NOMO-1 treated with dmso at 0.1 percent for 144 hours (cell line): ENCODE measurements around the gene USP47.

Source experiments
- DNase-seq: peaks from one replicate; lab custom pipeline; 2025; ENCODE audit not compliant: unreplicated experiment; lab: John Stamatoyannopoulos, UW

Gene USP47

DNA sequence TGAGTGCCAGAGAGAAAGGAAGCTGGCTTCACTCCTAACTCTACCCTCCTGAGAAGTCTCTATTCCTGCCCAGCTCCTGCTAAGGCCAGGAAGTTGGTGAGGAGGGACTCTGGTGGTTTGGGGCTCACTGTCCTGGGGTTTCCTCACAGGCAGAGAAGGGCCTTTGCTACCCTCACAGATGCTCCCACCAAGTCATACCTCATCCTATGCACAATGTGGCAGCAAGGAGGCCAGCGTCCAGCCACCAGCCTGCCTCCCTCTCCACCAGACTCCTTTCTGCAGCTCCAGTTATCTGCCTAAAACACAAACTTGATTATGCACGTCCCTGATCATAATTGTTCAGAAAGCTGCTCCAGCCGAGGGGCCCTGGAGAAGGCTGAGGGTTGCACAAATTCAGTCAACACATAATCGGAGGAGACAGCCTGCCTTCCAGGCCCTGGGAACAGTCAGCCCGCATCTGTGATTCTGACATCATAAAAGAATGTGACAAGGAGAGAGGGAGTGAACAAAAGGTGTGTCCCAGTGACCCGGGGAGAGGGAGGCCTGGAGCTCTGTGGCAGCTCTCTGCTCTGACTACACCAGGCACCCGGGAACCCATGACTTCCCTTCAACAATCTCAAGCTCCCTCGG lies 137.8 kb downstream of the USP47 start:
- no peak for DNase-seq

- DNase-seq: no peak
Observed at GRCh38 chr11:11980200-11980599, 138.4 kb downstream of the USP47 start.

- no peak for DNase-seq
Observed at GRCh38 chr11:11980841-11981308, 139.1 kb downstream of the USP47 start.

DNA sequence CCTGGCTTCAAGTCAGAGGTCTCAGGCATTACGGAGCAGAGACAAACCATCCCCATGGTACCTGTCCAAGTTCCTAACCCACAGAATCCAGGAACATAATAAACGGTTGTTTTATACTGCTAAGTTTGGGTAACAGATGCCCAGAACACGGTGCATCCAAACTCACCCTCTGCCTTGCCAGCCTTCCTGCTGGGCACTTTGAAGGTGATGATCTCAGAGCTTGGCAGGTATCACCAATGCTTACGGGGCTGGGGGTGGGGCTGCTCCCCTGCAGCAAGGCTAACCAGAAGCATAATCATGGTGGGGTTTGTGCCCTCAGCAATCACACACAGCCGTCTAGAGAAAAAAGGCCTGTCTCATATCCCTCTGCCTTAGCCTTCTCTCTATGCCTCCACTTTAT lies 139.6 kb downstream of the USP47 start:
- no peak for DNase-seq

- no peak for DNase-seq
Observed at GRCh38 chr11:11981840-11982239, 140.1 kb downstream of the USP47 start.

GRCh38 chr11:11982461-11982860 lies 140.7 kb downstream of the USP47 start:
- no peak for DNase-seq

DNA sequence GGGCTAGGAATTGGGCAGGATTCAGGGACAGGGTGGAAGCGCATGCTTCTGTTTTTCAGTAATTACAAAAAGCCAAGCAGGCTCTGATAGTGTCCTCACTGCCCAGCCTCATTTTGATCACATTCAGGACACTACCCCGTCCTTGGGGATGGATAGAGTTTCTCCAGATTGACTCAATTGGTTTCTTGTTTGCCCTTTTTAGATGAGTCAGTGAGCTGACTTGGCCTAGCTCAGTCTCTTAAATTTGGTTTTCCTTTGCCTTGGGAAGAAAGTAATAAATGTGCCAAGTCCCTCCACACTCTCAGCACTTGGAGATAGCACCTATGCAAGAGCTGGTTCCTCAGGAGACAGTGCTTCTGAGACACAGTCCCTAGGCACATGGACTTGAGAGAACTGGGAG lies 141.2 kb downstream of the USP47 start:
- no peak for DNase-seq

DNA sequence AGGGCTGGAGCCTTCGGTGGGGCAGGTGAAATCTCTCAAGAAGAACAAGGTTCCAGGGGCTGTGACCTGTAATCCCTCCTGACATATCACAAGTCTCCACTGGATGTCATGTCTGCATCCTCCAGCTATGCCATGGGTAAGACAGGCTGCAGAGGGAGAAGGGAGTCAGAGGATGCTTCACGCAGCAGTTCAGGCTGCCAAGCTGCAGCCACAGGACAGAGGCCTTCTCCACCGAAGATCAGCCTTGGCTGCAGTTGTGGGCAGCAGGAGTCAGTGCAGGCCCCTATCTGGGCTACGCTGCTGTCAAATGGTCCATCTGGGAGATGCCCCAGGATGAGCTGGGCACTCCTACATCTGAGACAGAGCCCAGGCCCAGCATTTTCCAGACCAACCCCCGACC lies 141.7 kb downstream of the USP47 start:
- DNase-seq: no peak

DNA sequence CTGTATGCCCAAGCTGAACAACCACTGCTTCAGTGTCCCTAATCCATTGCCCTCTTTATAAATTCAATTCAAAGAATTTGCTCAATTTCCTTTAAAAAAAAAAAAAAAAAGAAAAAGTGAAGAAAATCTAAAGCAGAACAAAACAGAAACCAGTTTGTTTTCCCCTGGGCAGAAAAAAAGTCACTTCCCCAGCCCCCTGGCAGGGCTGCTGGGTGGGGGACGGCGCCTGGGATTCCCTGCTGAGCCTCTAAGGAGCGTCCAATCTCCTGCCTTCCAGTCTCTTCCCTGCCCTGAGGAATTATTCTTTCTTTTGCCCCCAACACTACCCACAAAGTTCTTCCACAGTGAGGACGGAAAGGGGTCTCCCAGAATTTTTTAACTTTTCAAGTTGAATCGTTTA lies 142.8 kb downstream of the USP47 start:
- no peak for DNase-seq

GRCh38 chr11:11985016-11985715 lies 143.4 kb downstream of the USP47 start:
- DNase-seq: no peak

- DNase-seq: no peak
Observed at GRCh38 chr11:11985954-11986949, 144.5 kb downstream of the USP47 start.

DNA sequence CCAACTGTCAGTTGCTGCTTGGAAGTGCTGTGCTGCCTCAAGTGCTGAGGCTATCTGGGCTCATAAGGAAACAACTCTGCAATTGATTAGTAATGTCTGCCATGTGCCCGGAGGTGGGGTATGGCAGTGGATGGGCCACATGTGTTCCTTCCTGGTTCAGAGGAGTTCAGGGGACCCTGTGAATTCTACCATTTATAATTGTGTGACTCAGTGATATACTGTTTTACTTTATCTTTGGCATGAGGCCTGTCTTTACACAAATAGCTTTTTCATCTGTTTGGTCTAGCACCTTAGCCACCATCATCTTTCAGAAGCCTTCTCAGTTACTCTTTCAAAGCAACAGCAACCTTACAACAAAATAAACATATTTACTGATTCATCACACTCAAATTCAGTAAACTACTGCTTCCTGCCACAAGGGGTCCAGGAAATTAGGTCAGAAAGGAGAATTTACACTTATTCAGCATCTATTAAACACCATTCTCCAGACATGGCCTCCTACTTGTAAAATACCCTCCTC lies 145.8 kb downstream of the USP47 start:
- DNase-seq: no peak

GRCh38 chr11:11988099-11988651 lies 146.4 kb downstream of the USP47 start:
- DNase-seq: no peak

DNA sequence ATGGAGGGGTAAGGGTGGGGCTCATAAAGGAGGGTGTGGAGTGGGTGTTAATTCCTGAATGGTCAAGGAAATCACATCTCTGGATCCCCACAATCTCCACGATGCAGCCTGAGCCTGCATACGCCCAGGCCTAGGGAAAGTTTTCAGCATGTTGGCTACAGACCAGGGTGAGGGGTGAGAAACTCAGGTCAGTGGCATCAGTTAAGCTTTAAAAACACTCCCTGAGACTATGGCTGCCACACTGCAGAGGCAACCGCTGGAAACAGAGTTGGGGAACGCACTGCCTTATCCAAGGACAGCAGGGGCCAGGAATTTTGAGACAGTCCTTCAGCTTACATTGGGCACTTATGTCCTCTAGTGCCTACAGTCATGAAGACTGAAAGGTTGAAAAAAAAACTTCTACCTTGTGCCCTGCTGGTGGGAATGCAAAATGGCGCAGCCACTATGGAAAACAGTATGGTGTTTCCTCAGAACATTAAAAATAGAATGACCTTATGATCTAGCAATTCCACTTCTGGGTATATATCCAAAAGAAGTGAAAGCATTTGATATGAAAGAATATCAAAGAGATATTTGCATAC lies 147.0 kb downstream of the USP47 start:
- no peak for DNase-seq

DNA sequence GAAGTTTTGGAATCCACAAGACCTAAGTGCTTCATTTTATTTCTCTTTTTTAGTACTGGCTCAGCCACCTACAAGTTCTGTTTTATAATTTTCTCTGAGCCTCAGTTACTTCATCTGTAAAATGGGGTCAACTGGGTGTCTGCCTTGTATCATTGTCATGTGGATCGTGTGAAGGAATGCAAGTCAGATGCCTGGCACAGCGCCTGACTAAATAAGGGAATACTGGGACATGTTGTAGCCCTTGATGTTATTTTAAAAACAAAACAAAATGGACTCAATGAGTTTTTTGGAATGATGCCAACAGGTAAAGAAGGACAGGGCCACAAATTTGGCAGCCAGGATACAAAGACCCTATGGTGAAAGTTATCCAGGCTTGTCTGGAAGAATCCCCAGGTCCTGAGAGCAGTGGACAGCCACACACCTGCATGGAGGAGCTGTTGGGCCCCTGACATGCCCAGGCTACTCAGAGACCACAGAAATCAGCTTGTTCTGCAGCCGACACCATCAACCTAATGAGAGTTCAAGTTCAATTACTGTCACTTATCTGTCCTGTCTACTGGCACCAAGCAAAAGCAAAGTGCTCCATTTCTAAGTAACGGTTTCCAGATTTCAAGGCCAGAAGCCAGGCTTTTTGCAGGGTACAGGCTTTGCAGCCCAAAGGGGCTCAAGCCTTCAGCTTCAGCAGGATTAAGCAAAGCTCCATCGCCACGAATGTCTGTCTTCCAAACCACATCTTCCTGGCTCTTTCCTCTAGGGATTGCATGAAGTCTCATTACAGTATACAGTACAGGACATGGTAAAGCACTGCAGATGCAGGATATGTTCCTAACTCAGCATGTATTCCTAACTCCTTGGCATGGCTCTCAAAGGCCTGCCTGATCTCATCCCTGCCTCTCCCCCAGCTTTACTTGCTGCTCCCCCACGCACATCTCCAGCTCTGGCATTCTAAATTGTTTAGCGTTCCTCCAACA lies 148.3 kb downstream of the USP47 start:
- no peak for DNase-seq

- no peak for DNase-seq
Observed at GRCh38 chr11:11992257-11993212, 150.8 kb downstream of the USP47 start.

GRCh38 chr11:11993839-11994238 lies 152.1 kb downstream of the USP47 start:
- no peak for DNase-seq

- no peak for DNase-seq
Observed at GRCh38 chr11:11995601-11996000, 153.8 kb downstream of the USP47 start.
